ENCODE data around the gene MT1X.

- TF ChIP-seq ZNF174 (tag by site-specific recombination; IDR thresholded peaks at IDR 0.05) (no peak), ZNF140 (tag by site-specific recombination; IDR thresholded peaks at IDR 0.05) (no peak), ZNF654 (tag by site-specific recombination; IDR thresholded peaks at IDR 0.05; ENCODE audit: low read depth) (no peak), ZNF10 (tag by site-specific recombination; IDR thresholded peaks at IDR 0.05) (no peak), ZNF747 (tag by site-specific recombination; IDR thresholded peaks at IDR 0.05) (no peak), CTCF (tag by site-specific recombination; IDR thresholded peaks at IDR 0.05) (no peak), ZNF423 (tag by site-specific recombination; IDR thresholded peaks at IDR 0.05) (no peak), MYNN (tag by site-specific recombination; IDR thresholded peaks at IDR 0.05; ENCODE audit: borderline replicate concordance) (no peak)
Observed at GRCh38 chr16:56653218-56653617, 29.1 kb upstream of the MT1X start.
